Superior temporal gyrus (tissue), 1 donor: Measurements from ENCODE around the gene PTPRR.
"Not testable (repeated sequence)": the region's sequence is repeated elsewhere in the genome, so short reads cannot be mapped to it uniquely, and the experiment has no call there.

Experiments used
- DNase-seq: peaks from one replicate; pipeline ENCODE4 v3.0.0-alpha.2; 2016; ENCODE audit errors: extremely low spot score

The PTPRR gene

GRCh38 chr12:70840656-70841350 lies 79.7 kb downstream of the PTPRR start:
- no peak for DNase-seq

DNA sequence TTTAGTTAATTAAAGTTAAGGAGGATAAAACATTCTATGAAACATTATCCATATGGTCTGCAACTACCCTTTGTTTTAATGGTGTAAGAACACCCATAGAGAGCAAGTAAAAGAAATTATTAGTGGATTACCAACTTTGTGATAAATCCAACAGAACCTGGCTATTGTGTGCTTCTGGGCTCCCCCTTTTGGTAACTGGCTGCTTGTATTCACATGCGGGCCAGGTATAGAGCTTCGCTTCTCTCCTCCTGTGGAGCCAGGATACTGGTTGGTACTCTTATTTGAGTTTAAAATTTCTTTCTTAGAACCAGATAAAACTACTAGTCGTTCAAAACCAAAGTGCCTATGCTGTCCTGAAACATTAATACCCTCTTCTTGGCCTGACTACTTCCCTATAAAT lies 81.0 kb downstream of the PTPRR start:
- DNase-seq, result no peak

- DNase-seq, result no peak
Observed at GRCh38 chr12:70838127-70838526, 82.4 kb downstream of the PTPRR start.

DNA sequence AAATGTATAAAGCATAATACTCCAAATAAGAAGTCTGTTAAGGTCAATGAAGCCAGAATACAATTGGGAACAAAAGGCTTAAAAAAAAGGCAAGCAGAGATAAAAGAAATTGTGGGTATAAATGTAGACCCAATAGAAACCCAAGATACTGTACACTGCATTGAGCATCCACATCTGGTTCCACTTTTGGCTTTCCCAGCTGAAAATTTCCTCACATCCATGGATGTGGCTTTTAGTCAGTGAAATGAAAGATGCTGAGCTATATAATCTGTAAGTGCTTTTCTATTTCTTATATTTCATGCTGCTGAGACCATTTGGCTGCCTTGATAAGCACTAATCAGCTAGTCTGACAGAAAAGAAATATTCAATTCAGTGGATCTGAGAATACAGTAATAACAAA lies 83.5 kb downstream of the PTPRR start:
- DNase-seq, result no peak

DNA sequence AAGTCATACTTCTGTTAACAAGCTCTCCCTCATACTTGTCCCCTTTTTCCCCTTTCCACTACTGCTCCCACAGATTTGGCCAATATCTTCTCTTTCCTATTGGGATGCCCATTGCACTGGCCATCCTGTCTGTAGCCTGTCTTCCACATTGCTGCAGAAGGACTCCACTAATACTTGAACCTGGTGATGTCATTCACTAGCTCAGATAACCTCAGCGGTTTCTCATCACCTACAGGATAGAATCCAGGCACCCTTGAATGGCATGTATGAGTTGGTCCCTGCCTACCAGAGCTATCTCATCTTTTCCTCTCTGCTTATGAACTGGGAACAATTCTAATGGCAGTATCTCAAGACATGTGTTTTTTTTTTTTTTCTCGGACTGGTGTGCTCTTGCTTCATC lies 84.6 kb downstream of the PTPRR start:
- DNase-seq, result no peak

DNA sequence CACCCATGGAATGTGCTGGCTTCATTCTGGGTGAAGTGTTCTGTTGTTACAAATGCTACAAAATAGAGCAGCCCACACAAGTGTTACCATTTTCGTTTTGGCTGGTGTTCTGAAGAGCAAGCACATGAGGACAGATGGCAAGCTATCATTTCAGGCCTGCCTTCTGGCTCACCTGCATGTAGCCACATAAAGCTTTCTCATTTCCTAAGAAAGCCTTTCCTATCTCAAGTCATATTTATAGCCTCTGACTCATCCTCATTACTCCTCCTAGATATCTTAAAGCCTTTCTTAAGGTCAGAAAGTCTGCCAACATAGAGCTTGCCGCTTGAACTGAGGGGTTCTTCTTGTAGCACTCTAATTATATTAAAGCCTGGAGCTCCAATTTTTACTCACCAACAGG lies 89.0 kb downstream of the PTPRR start:
- peak; percentile 64 for DNase-seq

GRCh38 chr12:70830221-70831061 lies 90.1 kb downstream of the PTPRR start:
- no peak for DNase-seq

DNA sequence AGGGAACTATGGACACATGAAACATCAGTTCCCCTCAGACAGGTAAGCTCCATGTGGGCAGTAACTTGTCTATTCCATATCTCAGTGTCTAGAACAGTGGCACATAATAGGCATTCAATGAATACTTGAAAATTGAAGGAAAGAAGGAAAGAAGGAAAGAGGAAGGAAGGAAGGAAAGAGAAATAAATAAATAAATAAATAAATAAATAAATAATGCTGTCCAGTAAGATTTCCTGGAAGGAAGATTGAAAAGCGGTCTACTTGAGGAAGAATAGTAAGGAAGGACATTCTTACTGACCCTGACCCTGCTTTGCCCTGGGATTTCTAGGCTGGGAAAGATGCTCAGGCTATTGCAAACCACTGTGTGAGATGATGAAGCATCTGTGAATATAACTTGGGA lies 91.5 kb downstream of the PTPRR start:
- DNase-seq, result no peak

GRCh38 chr12:70828351-70828750 lies 92.2 kb downstream of the PTPRR start:
- no peak for DNase-seq

GRCh38 chr12:70826156-70826555 lies 94.4 kb downstream of the PTPRR start:
- no peak for DNase-seq

- no peak for DNase-seq
Observed at GRCh38 chr12:70824511-70824910, 96.0 kb downstream of the PTPRR start.

GRCh38 chr12:70823182-70823976 lies 97.2 kb downstream of the PTPRR start:
- no peak for DNase-seq

GRCh38 chr12:70822412-70822811 lies 98.1 kb downstream of the PTPRR start:
- DNase-seq, result no peak

- DNase-seq, result no peak
Observed at GRCh38 chr12:70815971-70816391, 104.6 kb downstream of the PTPRR start.

GRCh38 chr12:70815056-70815455 lies 105.5 kb downstream of the PTPRR start:
- DNase-seq, result no peak

GRCh38 chr12:70813559-70813958 lies 107.0 kb downstream of the PTPRR start:
- no peak for DNase-seq

GRCh38 chr12:70812136-70812535 lies 108.4 kb downstream of the PTPRR start:
- no peak for DNase-seq

DNA sequence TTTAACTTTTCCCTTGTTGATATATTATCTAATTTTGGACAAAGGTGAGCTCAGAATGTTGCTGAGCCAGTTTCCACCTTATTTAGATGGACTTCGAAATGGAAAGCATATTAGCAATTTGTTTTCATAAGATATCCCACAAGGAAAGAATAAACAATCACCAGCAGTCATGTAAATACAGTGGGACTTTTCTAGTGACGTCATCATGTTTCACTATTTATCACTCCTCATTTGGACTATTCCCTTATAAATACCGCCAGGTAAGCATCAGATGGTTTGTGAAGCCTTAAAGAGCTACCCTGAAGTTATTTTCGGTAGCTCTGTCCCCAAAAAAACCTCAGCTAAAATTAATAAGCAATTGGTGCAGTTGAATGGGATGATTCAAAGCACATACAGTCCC lies 110.7 kb downstream of the PTPRR start:
- DNase-seq, result no peak

- not testable (repeated sequence) for DNase-seq
Observed at GRCh38 chr12:70807993-70808392, 112.5 kb downstream of the PTPRR start.

- no peak for DNase-seq
Observed at GRCh38 chr12:70806827-70807226, 113.7 kb downstream of the PTPRR start.

- DNase-seq, result no peak
Observed at GRCh38 chr12:70806043-70806442, 114.5 kb downstream of the PTPRR start.

GRCh38 chr12:70798016-70798783 lies 122.3 kb downstream of the PTPRR start:
- DNase-seq, result peak; percentile 32
